Measurements from ENCODE around the gene CBR1.

Gene CBR1

GRCh38 chr21:36045993-36046392, 23.8 kb upstream of the CBR1 start:
- H3K4me3 ChIP-seq (ENCODE audit: low read depth, low read length), result no peak overlapping the region
- no peak for DNase-seq (ENCODE audit: low read depth, low spot score)
- TF ChIP-seq CTCF (IDR thresholded peaks at IDR 0.05; ENCODE audit: low read depth, low read length), result no peak
- in situ Hi-C loops (cut with HindIII; ENCODE audit: low sequenced_read_pairs), result no loop called here

GRCh38 chr21:36047139-36047538, 22.7 kb upstream of the CBR1 start:
- TF ChIP-seq CTCF (IDR thresholded peaks at IDR 0.05; ENCODE audit: low read depth, low read length), result no peak
- in situ Hi-C loops (cut with HindIII; ENCODE audit: low sequenced_read_pairs), result no loop called here

GRCh38 chr21:36048357-36048756, 21.5 kb upstream of the CBR1 start:
- DNase-seq (ENCODE audit: low read depth, low spot score), result no peak
- no peak overlapping the region for H3K4me3 ChIP-seq (ENCODE audit: low read depth, low read length)
- TF ChIP-seq CTCF (IDR thresholded peaks at IDR 0.05; ENCODE audit: low read depth, low read length), result no peak
- in situ Hi-C loops (cut with HindIII; ENCODE audit: low sequenced_read_pairs), result no loop called here

More at GRCh38 chr21:36047139-36047538, 22.7 kb upstream of the CBR1 start:
- DNase-seq (ENCODE audit: low read depth, low spot score), result no peak
- no peak overlapping the region for H3K4me3 ChIP-seq (ENCODE audit: low read depth, low read length)

GRCh38 chr21:36052860-36053714, 16.7 kb upstream of the CBR1 start:
- in situ Hi-C loops (cut with HindIII; ENCODE audit: low sequenced_read_pairs), result no loop called here
- TF ChIP-seq CTCF (IDR thresholded peaks at IDR 0.05; ENCODE audit: low read depth, low read length), result no peak
- no peak overlapping the region for H3K4me3 ChIP-seq (ENCODE audit: low read depth, low read length)
- no peak for DNase-seq (ENCODE audit: low read depth, low spot score)

GRCh38 chr21:36053715-36054062, 16.1 kb upstream of the CBR1 start:
- H3K4me3 ChIP-seq (ENCODE audit: low read depth, low read length), result no peak overlapping the region
- in situ Hi-C loops (cut with HindIII; ENCODE audit: low sequenced_read_pairs), result no loop called here
- DNase-seq (ENCODE audit: low read depth, low spot score), result no peak
- no peak for TF ChIP-seq CTCF (IDR thresholded peaks at IDR 0.05; ENCODE audit: low read depth, low read length)

- in situ Hi-C loops (cut with HindIII; ENCODE audit: low sequenced_read_pairs), result no loop called here
Observed at GRCh38 chr21:36055551-36055950, 14.3 kb upstream of the CBR1 start.

More at GRCh38 chr21:36055551-36055950, 14.3 kb upstream of the CBR1 start:
- no peak overlapping the region for H3K4me3 ChIP-seq (ENCODE audit: low read depth, low read length)
- DNase-seq (ENCODE audit: low read depth, low spot score), result no peak
- TF ChIP-seq CTCF (IDR thresholded peaks at IDR 0.05; ENCODE audit: low read depth, low read length), result no peak

Measured in astrocyte of the spinal cord (primary cell).